Skin of body (tissue), 2 donors: Measurements from ENCODE around the gene ABCC1. TPM values are rescaled to one million over a fixed set of nuclear protein-coding genes. Genes with fewer than 3 reads are reported as not detected.
"Not testable (repeated sequence)": the region's sequence is repeated elsewhere in the genome, so short reads cannot be mapped to it uniquely, and the experiment has no call there.

Experiments
- DNase-seq: peaks from one replicate; lab custom pipeline; 2025; lab: John Stamatoyannopoulos, UW
- total RNA-seq: library from RNA; depleted of rRNA; stranded (reverse); fragments of >200 nt; gene quantifications from one replicate; pipeline ENCODE4 v1.2.3, GENCODE V29; 2014

ABCC1 gene
- total RNA-seq, 1 donor from 2014 or later = 20.4 TPM

- DNase-seq = no peak
These were observed 205.0 kb downstream of the ABCC1 start for GRCh38 chr16:16154281-16154951.

GRCh38 chr16:16155234-16155633, 205.8 kb downstream of the ABCC1 start:
- DNase-seq = no peak

- no peak for DNase-seq
These were observed 207.8 kb downstream of the ABCC1 start for GRCh38 chr16:16157166-16157565.

GRCh38 chr16:16158082-16158658, 208.8 kb downstream of the ABCC1 start:
- DNase-seq = no peak

GRCh38 chr16:16158741-16159374, 209.4 kb downstream of the ABCC1 start:
- no peak for DNase-seq

GRCh38 chr16:16159662-16160061, 210.2 kb downstream of the ABCC1 start:
- no peak for DNase-seq

GRCh38 chr16:16161319-16161718, 211.9 kb downstream of the ABCC1 start:
- no peak for DNase-seq

- not testable (repeated sequence) for DNase-seq
These were observed 212.4 kb downstream of the ABCC1 start for GRCh38 chr16:16161840-16162239.

GRCh38 chr16:16162591-16162990, 213.2 kb downstream of the ABCC1 start:
- DNase-seq = no peak

- no peak for DNase-seq
These were observed 213.7 kb downstream of the ABCC1 start for GRCh38 chr16:16163109-16163508.

GRCh38 chr16:16163571-16163970, 214.2 kb downstream of the ABCC1 start:
- DNase-seq = no peak

- no peak for DNase-seq
These were observed 214.8 kb downstream of the ABCC1 start for GRCh38 chr16:16164243-16164642.

GRCh38 chr16:16166085-16166484, 216.7 kb downstream of the ABCC1 start:
- DNase-seq = no peak

- DNase-seq = no peak
These were observed 217.5 kb downstream of the ABCC1 start for GRCh38 chr16:16166949-16167348.

GRCh38 chr16:16167927-16168326, 218.5 kb downstream of the ABCC1 start:
- no peak for DNase-seq

GRCh38 chr16:16168431-16168830, 219.0 kb downstream of the ABCC1 start:
- no peak for DNase-seq

GRCh38 chr16:16169615-16170014, 220.2 kb downstream of the ABCC1 start:
- DNase-seq = no peak

GRCh38 chr16:16171332-16171919, 222.0 kb downstream of the ABCC1 start:
- no peak for DNase-seq

- no peak for DNase-seq
These were observed 223.6 kb downstream of the ABCC1 start for GRCh38 chr16:16172991-16173390.

GRCh38 chr16:16175296-16175695, 225.9 kb downstream of the ABCC1 start:
- DNase-seq = no peak

- DNase-seq = no peak
These were observed 226.9 kb downstream of the ABCC1 start for GRCh38 chr16:16176328-16176727.

- DNase-seq = no peak
These were observed 229.2 kb downstream of the ABCC1 start for GRCh38 chr16:16178455-16179162.
